GM19395 (cell line): ENCODE data around the gene TBX3.

ENCODE experiments used
- ATAC-seq: cut with Tn5 transposase; IDR thresholded peaks from one replicate; pipeline ENCODE4 v1.9.1; 2021; ENCODE audit warnings: mild to moderate bottlenecking, moderate library complexity; ENCODE audit not compliant: unreplicated experiment

The TBX3 gene

GRCh38 chr12:114697243-114697716, 13.3 kb upstream of the TBX3 start:
- ATAC-seq, result no peak

GRCh38 chr12:114696443-114697242, 12.7 kb upstream of the TBX3 start:
- no peak for ATAC-seq

GRCh38 chr12:114695305-114695592, 11.3 kb upstream of the TBX3 start:
- ATAC-seq, result no peak

GRCh38 chr12:114694436-114695304, 10.7 kb upstream of the TBX3 start:
- no peak for ATAC-seq

- no peak for ATAC-seq
Observed at GRCh38 chr12:114693532-114693931, 9.6 kb upstream of the TBX3 start.

GRCh38 chr12:114693059-114693531, 9.1 kb upstream of the TBX3 start:
- no peak for ATAC-seq

- no peak for ATAC-seq
Observed at GRCh38 chr12:114692186-114693058, 8.4 kb upstream of the TBX3 start.

- no peak for ATAC-seq
Observed at GRCh38 chr12:114691763-114692185, 7.8 kb upstream of the TBX3 start.

- ATAC-seq, result no peak
Observed at GRCh38 chr12:114691196-114691595, 7.2 kb upstream of the TBX3 start.

GRCh38 chr12:114690267-114691135, 6.5 kb upstream of the TBX3 start:
- ATAC-seq, result no peak

GRCh38 chr12:114689075-114689994, 5.4 kb upstream of the TBX3 start:
- no peak for ATAC-seq

- no peak for ATAC-seq
Observed at GRCh38 chr12:114688256-114688845, 4.4 kb upstream of the TBX3 start.

- ATAC-seq, result no peak
Observed at GRCh38 chr12:114687802-114688201, 3.8 kb upstream of the TBX3 start.

- ATAC-seq, result no peak
Observed at GRCh38 chr12:114686773-114687500, 3.0 kb upstream of the TBX3 start.

GRCh38 chr12:114686426-114686772, 2.4 kb upstream of the TBX3 start:
- no peak for ATAC-seq

GRCh38 chr12:114685869-114686268, 1.9 kb upstream of the TBX3 start:
- no peak for ATAC-seq

GRCh38 chr12:114685320-114685781, 1.4 kb upstream of the TBX3 start:
- ATAC-seq, result no peak

- ATAC-seq, result no peak
Observed at GRCh38 chr12:114684870-114685273, 897 bp upstream of the TBX3 start.
